K562 (cell line): ENCODE data around the gene LRP1. TPM values are rescaled to one million over a fixed set of nuclear protein-coding genes. Genes with fewer than 3 reads are reported as not detected.

Experiments used
- ATAC-seq: fragments of 200-7000 bp; cut with Tn5 transposase; 3 replicates; pipeline ENCODE4 v1.9.1; 2020; ENCODE audit warnings: moderate library complexity
- BruUV-seq: library from RNA; stranded (reverse); fragments of 400-500 nt; replicated peaks from 2 replicates; lab custom pipeline; 2021; lab: Mats Ljungman, UMichigan
- CTCF ChIA-PET: fragments of 300-600 bp; formaldehyde crosslinking; extraction: SDS; loops from one replicate; lab custom pipeline; 2021; ENCODE audit warnings: low intra/inter-chr PET ratio; lab: Yijun Ruan, JAX
- POLR2A ChIA-PET: fragments of 300-600, 350-650 bp; sonication (Branson Sonifier 250); formaldehyde crosslinking; extraction: SDS; loops from one replicate; lab custom pipeline; 2021; ENCODE audit warnings: antibody characterized with exemption, inconsistent platforms; lab: Yijun Ruan, JAX
- DNase-seq, 4 experiments: peaks; one replicate each; pipeline versions ENCODE4 v3.0.0 to v3.0.0-alpha.2; 2011 to 2018; ENCODE audit warnings: low spot score in 3 of 4, mixed read lengths in 3 of 4; ENCODE audit errors: extremely low read depth in 1 of 4
- FAIRE-seq: peaks from 2 replicates; lab custom pipeline; 2011; peaks lifted over from hg19 to GRCh38; lab: Jason Lieb, UNC
- H2AFZ ChIP-seq: 2 replicates; pipeline ENCODE4 v1.6.0; 2011; ENCODE audit warnings: low read depth, low read length, control low read depth, inconsistent platforms
- H3K27ac ChIP-seq: fragments of 200-600 bp; 3 replicates; pipeline ENCODE4 v1.8.0; 2011; ENCODE audit warnings: low read depth, mild to moderate bottlenecking, control low read depth, inconsistent platforms, low read length, moderate library complexity, mixed read lengths; ENCODE audit errors: extremely low read depth
- H3K27me3 ChIP-seq, 2 experiments: fragments of 300-600 bp in 1 of 2; 2 replicates in 1 of 2; 3 replicates in 1 of 2; pipeline versions ENCODE4 v1.6.0 to v1.8.0; 2011; ENCODE audit warnings: inconsistent platforms in 2 of 2, low read length in 2 of 2, mild to moderate bottlenecking in 1 of 2, mixed read lengths in 1 of 2, moderate library complexity in 1 of 2; ENCODE audit not compliant: control insufficient read depth in 2 of 2, insufficient read depth in 2 of 2
- H3K36me3 ChIP-seq: fragments of 300-600 bp; 3 replicates; pipeline ENCODE4 v1.8.0; 2011; ENCODE audit warnings: mild to moderate bottlenecking, low read length, inconsistent platforms; ENCODE audit not compliant: control insufficient read depth, insufficient read depth
- H3K4me1 ChIP-seq, 2 experiments: fragments of 200-600 bp in 1 of 2; replicated peaks in 1 of 2; 2 replicates in 1 of 2; 3 replicates in 1 of 2; pipeline versions ENCODE4 v1.5.1 to v1.8.0; 2011; ENCODE audit warnings: inconsistent platforms in 2 of 2, low read length in 2 of 2, mild to moderate bottlenecking in 1 of 2, mixed read lengths in 1 of 2, moderate library complexity in 1 of 2; ENCODE audit not compliant: control insufficient read depth in 2 of 2, insufficient read depth in 2 of 2
- H3K4me2 ChIP-seq: 2 replicates; pipeline ENCODE4 v1.6.1; 2011; ENCODE audit warnings: low read length, control low read depth, inconsistent platforms, mixed read lengths; ENCODE audit not compliant: insufficient read depth
- H3K4me3 ChIP-seq: fragments of 200-600 bp; sonication (generic), shearing (Covaris generic); 2 replicates; pipeline ENCODE4 v1.5.1; 2016; ENCODE audit warnings: control low read depth, inconsistent platforms
- H3K79me2 ChIP-seq: fragments of 200-600 bp; 3 replicates; pipeline ENCODE4 v1.8.0; 2011; ENCODE audit warnings: low read length, inconsistent platforms; ENCODE audit not compliant: control insufficient read depth, insufficient read depth
- H3K9ac ChIP-seq, 2 experiments: 2 replicates each; pipeline versions ENCODE4 v1.6.0 to v1.6.1; 2011; ENCODE audit warnings: low read depth in 2 of 2, low read length in 2 of 2, control low read depth in 1 of 2, inconsistent platforms in 1 of 2, mild to moderate bottlenecking in 1 of 2, mixed read lengths in 1 of 2; ENCODE audit not compliant: insufficient read depth in 1 of 2
- H3K9me1 ChIP-seq: one replicate; pipeline ENCODE4 v1.6.0; 2011; ENCODE audit warnings: inconsistent platforms, mild to moderate bottlenecking, low read length, moderate library complexity; ENCODE audit not compliant: control insufficient read depth, insufficient read depth
- H3K9me3 ChIP-seq: replicated peaks from 2 replicates; pipeline ENCODE4 v1.5.1; 2011; ENCODE audit warnings: low read depth, low read length, inconsistent platforms; ENCODE audit not compliant: control insufficient read depth, insufficient read depth
- H4K20me1 ChIP-seq: replicated peaks from 2 replicates; pipeline ENCODE4 v1.6.1; 2011; ENCODE audit warnings: low read length, inconsistent platforms, mixed read lengths; ENCODE audit not compliant: control insufficient read depth, insufficient read depth
- ARID2 ChIP-seq: fragments of 450-650 bp; IDR thresholded peaks from 2 replicates; pipeline ENCODE4 v1.6.1; 2017; ENCODE audit warnings: antibody characterized with exemption, mild to moderate bottlenecking
- CHD2 ChIP-seq: IDR thresholded peaks from 2 replicates; pipeline ENCODE4 v1.6.1; 2011; ENCODE audit warnings: low read depth, low read length
- EP300 ChIP-seq: IDR thresholded peaks from 2 replicates; pipeline ENCODE4 v1.6.1; 2012; ENCODE audit warnings: low read length, improper control_type of control experiment
- FOXA3 ChIP-seq, 2 experiments: fragments of 450-650 bp in 1 of 2; sonication (generic) in 1 of 2; formaldehyde crosslinking; IDR thresholded peaks in 1 of 2; conservative IDR thresholded peaks in 1 of 2; 2 replicates each; pipeline versions ENCODE4 v1.4.0 to v1.8.0; 2020 to 2022; ENCODE audit warnings: mild to moderate bottlenecking in 2 of 2, missing genetic modification reagents in 1 of 2
- FOXP1 ChIP-seq: sonication (generic); formaldehyde crosslinking; IDR thresholded peaks from 2 replicates; pipeline ENCODE4 v1.8.0; 2022; ENCODE audit warnings: mild to moderate bottlenecking, missing genetic modification reagents
- HNRNPK ChIP-seq: fragments of 200-400 bp; formaldehyde crosslinking; IDR thresholded peaks from one replicate; pipeline ENCODE4 v1.6.1; 2018; ENCODE audit warnings: mild to moderate bottlenecking, low read depth, low read length; ENCODE audit not compliant: poor library complexity, severe bottlenecking
- MAFK ChIP-seq: IDR thresholded peaks from 2 replicates; pipeline ENCODE4 v1.6.1; 2011; ENCODE audit warnings: low read length, improper control_type of control experiment
- MAZ ChIP-seq, 2 experiments: fragments of 450-650 bp in 1 of 2; sonication (generic) in 1 of 2; formaldehyde crosslinking; IDR thresholded peaks in 1 of 2; conservative IDR thresholded peaks in 1 of 2; 2 replicates each; pipeline versions ENCODE4 v1.4.0 to v1.5.0; 2020; ENCODE audit warnings: mild to moderate bottlenecking in 1 of 2, missing genetic modification reagents in 1 of 2
- NBN ChIP-seq: fragments of 450-650 bp; IDR thresholded peaks from 2 replicates; pipeline ENCODE4 v1.6.1; 2016; ENCODE audit warnings: low read depth, mild to moderate bottlenecking
- NFRKB ChIP-seq: fragments of 450-650 bp; IDR thresholded peaks from 2 replicates; pipeline ENCODE4 v1.6.1; 2016; ENCODE audit warnings: low read depth
- RBM34 ChIP-seq: fragments of 200-400 bp; formaldehyde crosslinking; IDR thresholded peaks from 2 replicates; pipeline ENCODE4 v1.6.1; 2018; ENCODE audit warnings: low read length, borderline replicate concordance; ENCODE audit not compliant: insufficient read depth
- STAT5B ChIP-seq: fragments of 250-450 bp; sonication (Bioruptor Pico); IDR thresholded peaks from 2 replicates; pipeline ENCODE4 v1.8.0; 2021; ENCODE audit warnings: mild to moderate bottlenecking, inconsistent platforms
- TEAD1 ChIP-seq, 2 experiments: fragments of 450-650 bp in 1 of 2; sonication (generic) in 1 of 2; formaldehyde crosslinking; IDR thresholded peaks; 2 replicates each; pipeline versions ENCODE4 v1.4.0 to v1.8.0; 2020 to 2022; ENCODE audit warnings: mild to moderate bottlenecking in 2 of 2, missing genetic modification reagents in 1 of 2
- ZFX ChIP-seq: sonication (generic); formaldehyde crosslinking; IDR thresholded peaks from 2 replicates; pipeline ENCODE4 v1.8.0; 2022; ENCODE audit warnings: mild to moderate bottlenecking, missing genetic modification reagents, moderate library complexity
- WGBS: fragments of 100-300 bp; shearing (Covaris generic); methylation state at CpG from one replicate; pipeline ENCODE4 v1.1.6; 2016; ENCODE audit warnings: low coverage, mixed read lengths; ENCODE audit not compliant: insufficient coverage; ENCODE audit errors: missing lambda C conversion rate; 5-methylcytosine and 5-hydroxymethylcytosine counted together
- in situ Hi-C: fragments of 300-500 bp; cut with MboI; formaldehyde crosslinking; loops from 4 replicates; pipeline ENCODE4 v1.15.0; 2018; ENCODE audit warnings: inconsistent platforms, mixed read lengths
- intact Hi-C: fragments of 100-400 bp; cut with micrococcal nuclease; formaldehyde crosslinking; loops from 2 replicates; pipeline ENCODE4 v1.14.2; 2022
- polyA plus RNA-seq, 8 experiments: library from polyadenylated mRNA; depleted of rRNA in 4 of 8; stranded (reverse) in 5 of 8; unstranded in 3 of 8; fragments of >200 nt; fragmentation: Nextera tagmentation in 2 of 8; fragmentation: Illumina TruSeq in 1 of 8; extraction: Ambion mirVana in 2 of 8; extraction: Trizol in 1 of 8; gene quantifications; 2 replicates each; pipeline versions ENCODE4 v1.2.1 to v1.2.3, GENCODE V29; 2011 to 2014; ENCODE audit warnings: inconsistent platforms in 1 of 8, missing spikeins in 1 of 8
- total RNA-seq, 7 experiments: library from RNA; depleted of rRNA in 6 of 7; stranded (reverse); fragments of >200 nt in 6 of 7; fragmentation: Illumina TruSeq in 2 of 7; extraction: Trizol in 2 of 7; gene quantifications; 2 replicates each; pipeline versions ENCODE4 v1.2.1 to v1.2.3, GENCODE V29; 2011 to 2021; ENCODE audit warnings: low replicate concordance in 1 of 7
- TF ChIP-seq, protein P1 (sequence below): fragments of 450-650 bp; IDR thresholded peaks from 2 replicates; pipeline ENCODE4 v1.6.1; 2016
- TF ChIP-seq, protein P2 (sequence below): fragments of 200-400 bp; formaldehyde crosslinking; IDR thresholded peaks from 2 replicates; pipeline ENCODE4 v1.6.1; 2017; ENCODE audit warnings: mild to moderate bottlenecking, low read depth, low read length, moderate library complexity

The LRP1 gene
- total and polyA plus RNA-seq, 9 of the 15 experiments (the other 6 are each of a cell fraction or from before 2014, with no cell fraction given): 0.04 to 0.64 (median 0.19) TPM; not detected in 2

DNA sequence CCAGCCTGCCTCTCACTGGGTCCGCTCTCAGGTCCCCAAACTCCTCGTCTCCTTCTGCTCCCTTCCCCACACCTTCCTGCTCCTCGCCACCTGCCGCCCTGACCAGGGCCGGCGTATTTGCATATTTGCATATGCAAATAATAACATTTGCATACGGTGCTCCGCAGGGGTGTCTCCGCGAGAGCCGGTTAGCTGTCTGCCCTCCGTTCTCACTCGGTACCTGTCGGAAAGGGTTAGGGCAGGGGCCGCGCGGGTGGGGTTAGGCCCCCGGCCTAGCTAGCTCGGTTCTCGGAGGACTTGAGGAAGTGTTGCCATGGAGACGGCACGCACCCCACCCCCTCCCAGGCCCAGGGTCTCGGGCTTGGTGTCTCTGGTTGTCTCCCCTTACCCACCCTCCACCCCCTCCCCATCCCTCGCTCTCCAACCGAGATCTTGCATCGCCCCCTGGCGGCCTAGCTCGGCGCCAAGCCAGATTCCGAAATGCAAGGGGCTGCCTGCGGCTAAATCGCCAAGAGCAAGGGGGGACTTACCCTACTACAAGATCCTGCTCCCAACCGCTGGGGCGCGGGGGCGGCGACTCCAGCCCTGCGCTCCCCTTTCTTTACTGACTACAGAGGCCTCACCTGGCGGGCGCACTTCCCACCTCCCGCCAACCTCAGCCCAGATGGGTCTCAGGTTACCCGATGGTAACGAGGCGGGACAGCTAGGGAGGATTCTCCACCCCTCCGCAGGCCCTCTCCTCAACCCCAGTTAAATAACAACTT, 114.6 kb downstream of the LRP1 start:
- H3K4me1 ChIP-seq: peaks cover 37 to 71% of the 10 kb centered on the region in 2 experiments
- in situ Hi-C loops (loop anchor here (5.0 kb wide), 1 partner anchor 36 kb away; no protein-coding TSS in a partner anchor), intact Hi-C loops (loop anchor here (1.0 to 10.0 kb wide), 4 partner anchors 30 to 166 kb away; partner anchors contain the start of genes LRP1 and NEMP1)
- BruUV-seq: no TSS peak
- ATAC-seq (peak; percentile 73), FAIRE-seq (peak; percentile 83), DNase-seq (peak; percentile 62 to 87 (median 72))
- ChIA-PET POLR2A (interaction anchor here (0.5 to 1.5 kb wide), 12 partner anchors 9 to 293 kb away, joined by 3 to 8 read pairs (median 3); partner anchors contain the start of genes INHBE and SHMT2), CTCF (interaction anchor here (0.7 to 4.4 kb wide), 4 partner anchors 27 to 1053 kb away, joined by 3 to 80 read pairs (median 4); no protein-coding TSS in a partner anchor)
- H3K36me3 ChIP-seq: no peaks in the 10 kb centered on the region
- no peak overlapping the region for H3K27ac ChIP-seq
- no peaks in the 10 kb centered on the region for H3K79me2 ChIP-seq
- under 1% methylated on average over 36 of the region's 45 CpGs for WGBS
- peak overlapping the region; percentile 67 for H2AFZ ChIP-seq
- H3K27me3 ChIP-seq: peaks cover 2 to 23% of the 10 kb centered on the region in 2 experiments; a peak in 3 of 5 replicates
- peaks cover 4% of the 10 kb centered on the region; the same call in 1 of the 2 replicates for H4K20me1 ChIP-seq
- no peaks in the 10 kb centered on the region for H3K9me3 ChIP-seq
- peak overlapping the region; percentile 79 for H3K4me2 ChIP-seq
- no peaks in the 10 kb centered on the region for H3K9me1 ChIP-seq
- peak overlapping the region; percentile 35 to 90; a peak in 3 of 4 replicates for H3K9ac ChIP-seq
- H3K4me3 ChIP-seq: peak overlapping the region; percentile 40
- TF ChIP-seq MAFK (peak; percentile 78), NBN (0 out of 2 replicates have a peak, but pooled peaks have one; percentile 32), STAT5B (CRISPR knock-in tag) (no peak), EP300 (no peak), NFRKB (no peak), CHD2 (peak; percentile 75), ARID2 (0 out of 2 replicates have a peak, but pooled peaks have one; percentile 13), MAZ (CRISPR knock-in tag; conservative IDR thresholded peaks at IDR 0.05 in 1 of 2, IDR thresholded peaks at IDR 0.05 in 1 of 2) (peak; percentile 53 to 65; a peak in 3 of 4 replicates), FOXP1 (peak; percentile 66; the same call in 1 of the 2 replicates), HNRNPK (no peak), FOXA3 (CRISPR knock-in tag; conservative IDR thresholded peaks at IDR 0.05 in 1 of 2, IDR thresholded peaks at IDR 0.05 in 1 of 2) (no peak), TEAD1 (CRISPR knock-in tag; IDR thresholded peaks at IDR 0.05) (peak in 1 of 2 experiments; percentile 55; a peak in 1 of 4 replicates), ZFX (0 out of 2 replicates have a peak, but pooled peaks have one; percentile 24), RBM34 (no peak)
- TF ChIP-seq, protein P1, sequence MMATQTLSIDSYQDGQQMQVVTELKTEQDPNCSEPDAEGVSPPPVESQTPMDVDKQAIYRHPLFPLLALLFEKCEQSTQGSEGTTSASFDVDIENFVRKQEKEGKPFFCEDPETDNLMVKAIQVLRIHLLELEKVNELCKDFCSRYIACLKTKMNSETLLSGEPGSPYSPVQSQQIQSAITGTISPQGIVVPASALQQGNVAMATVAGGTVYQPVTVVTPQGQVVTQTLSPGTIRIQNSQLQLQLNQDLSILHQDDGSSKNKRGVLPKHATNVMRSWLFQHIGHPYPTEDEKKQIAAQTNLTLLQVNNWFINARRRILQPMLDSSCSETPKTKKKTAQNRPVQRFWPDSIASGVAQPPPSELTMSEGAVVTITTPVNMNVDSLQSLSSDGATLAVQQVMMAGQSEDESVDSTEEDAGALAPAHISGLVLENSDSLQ: peak; percentile 58; the same call in 1 of the 2 replicates
- TF ChIP-seq, protein P2, sequence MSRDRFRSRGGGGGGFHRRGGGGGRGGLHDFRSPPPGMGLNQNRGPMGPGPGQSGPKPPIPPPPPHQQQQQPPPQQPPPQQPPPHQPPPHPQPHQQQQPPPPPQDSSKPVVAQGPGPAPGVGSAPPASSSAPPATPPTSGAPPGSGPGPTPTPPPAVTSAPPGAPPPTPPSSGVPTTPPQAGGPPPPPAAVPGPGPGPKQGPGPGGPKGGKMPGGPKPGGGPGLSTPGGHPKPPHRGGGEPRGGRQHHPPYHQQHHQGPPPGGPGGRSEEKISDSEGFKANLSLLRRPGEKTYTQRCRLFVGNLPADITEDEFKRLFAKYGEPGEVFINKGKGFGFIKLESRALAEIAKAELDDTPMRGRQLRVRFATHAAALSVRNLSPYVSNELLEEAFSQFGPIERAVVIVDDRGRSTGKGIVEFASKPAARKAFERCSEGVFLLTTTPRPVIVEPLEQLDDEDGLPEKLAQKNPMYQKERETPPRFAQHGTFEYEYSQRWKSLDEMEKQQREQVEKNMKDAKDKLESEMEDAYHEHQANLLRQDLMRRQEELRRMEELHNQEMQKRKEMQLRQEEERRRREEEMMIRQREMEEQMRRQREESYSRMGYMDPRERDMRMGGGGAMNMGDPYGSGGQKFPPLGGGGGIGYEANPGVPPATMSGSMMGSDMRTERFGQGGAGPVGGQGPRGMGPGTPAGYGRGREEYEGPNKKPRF: no peak
